Measurements from ENCODE around the gene SORL1-AS1.

SORL1-AS1 gene

GRCh38 chr11:121431820-121432526 lies 20.8 kb downstream of the SORL1-AS1 start (continued):
- TF ChIP-seq NFYB (IDR thresholded peaks at IDR 0.05; ENCODE audit: insufficient read depth, low read depth, low read length), result no peak
- TF ChIP-seq, protein P1, sequence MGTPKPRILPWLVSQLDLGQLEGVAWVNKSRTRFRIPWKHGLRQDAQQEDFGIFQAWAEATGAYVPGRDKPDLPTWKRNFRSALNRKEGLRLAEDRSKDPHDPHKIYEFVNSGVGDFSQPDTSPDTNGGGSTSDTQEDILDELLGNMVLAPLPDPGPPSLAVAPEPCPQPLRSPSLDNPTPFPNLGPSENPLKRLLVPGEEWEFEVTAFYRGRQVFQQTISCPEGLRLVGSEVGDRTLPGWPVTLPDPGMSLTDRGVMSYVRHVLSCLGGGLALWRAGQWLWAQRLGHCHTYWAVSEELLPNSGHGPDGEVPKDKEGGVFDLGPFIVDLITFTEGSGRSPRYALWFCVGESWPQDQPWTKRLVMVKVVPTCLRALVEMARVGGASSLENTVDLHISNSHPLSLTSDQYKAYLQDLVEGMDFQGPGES (IDR thresholded peaks at IDR 0.05), result no peak
- TF ChIP-seq, protein P2, sequence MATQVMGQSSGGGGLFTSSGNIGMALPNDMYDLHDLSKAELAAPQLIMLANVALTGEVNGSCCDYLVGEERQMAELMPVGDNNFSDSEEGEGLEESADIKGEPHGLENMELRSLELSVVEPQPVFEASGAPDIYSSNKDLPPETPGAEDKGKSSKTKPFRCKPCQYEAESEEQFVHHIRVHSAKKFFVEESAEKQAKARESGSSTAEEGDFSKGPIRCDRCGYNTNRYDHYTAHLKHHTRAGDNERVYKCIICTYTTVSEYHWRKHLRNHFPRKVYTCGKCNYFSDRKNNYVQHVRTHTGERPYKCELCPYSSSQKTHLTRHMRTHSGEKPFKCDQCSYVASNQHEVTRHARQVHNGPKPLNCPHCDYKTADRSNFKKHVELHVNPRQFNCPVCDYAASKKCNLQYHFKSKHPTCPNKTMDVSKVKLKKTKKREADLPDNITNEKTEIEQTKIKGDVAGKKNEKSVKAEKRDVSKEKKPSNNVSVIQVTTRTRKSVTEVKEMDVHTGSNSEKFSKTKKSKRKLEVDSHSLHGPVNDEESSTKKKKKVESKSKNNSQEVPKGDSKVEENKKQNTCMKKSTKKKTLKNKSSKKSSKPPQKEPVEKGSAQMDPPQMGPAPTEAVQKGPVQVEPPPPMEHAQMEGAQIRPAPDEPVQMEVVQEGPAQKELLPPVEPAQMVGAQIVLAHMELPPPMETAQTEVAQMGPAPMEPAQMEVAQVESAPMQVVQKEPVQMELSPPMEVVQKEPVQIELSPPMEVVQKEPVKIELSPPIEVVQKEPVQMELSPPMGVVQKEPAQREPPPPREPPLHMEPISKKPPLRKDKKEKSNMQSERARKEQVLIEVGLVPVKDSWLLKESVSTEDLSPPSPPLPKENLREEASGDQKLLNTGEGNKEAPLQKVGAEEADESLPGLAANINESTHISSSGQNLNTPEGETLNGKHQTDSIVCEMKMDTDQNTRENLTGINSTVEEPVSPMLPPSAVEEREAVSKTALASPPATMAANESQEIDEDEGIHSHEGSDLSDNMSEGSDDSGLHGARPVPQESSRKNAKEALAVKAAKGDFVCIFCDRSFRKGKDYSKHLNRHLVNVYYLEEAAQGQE (IDR thresholded peaks at IDR 0.05; ENCODE audit: low read depth, low read length), result no peak
- no peak for TF ChIP-seq STAT3 (IDR thresholded peaks at IDR 0.05; ENCODE audit: low read depth, low read length)
- TF ChIP-seq NFXL1 (IDR thresholded peaks at IDR 0.05; ENCODE audit: borderline replicate concordance), result no peak
- no peak for TF ChIP-seq CUX1 (IDR thresholded peaks at IDR 0.05; ENCODE audit: insufficient replicate concordance, low read depth, low read length)
- TF ChIP-seq, protein P3, sequence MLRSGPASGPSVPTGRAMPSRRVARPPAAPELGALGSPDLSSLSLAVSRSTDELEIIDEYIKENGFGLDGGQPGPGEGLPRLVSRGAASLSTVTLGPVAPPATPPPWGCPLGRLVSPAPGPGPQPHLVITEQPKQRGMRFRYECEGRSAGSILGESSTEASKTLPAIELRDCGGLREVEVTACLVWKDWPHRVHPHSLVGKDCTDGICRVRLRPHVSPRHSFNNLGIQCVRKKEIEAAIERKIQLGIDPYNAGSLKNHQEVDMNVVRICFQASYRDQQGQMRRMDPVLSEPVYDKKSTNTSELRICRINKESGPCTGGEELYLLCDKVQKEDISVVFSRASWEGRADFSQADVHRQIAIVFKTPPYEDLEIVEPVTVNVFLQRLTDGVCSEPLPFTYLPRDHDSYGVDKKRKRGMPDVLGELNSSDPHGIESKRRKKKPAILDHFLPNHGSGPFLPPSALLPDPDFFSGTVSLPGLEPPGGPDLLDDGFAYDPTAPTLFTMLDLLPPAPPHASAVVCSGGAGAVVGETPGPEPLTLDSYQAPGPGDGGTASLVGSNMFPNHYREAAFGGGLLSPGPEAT (IDR thresholded peaks at IDR 0.05; ENCODE audit: low read depth), result no peak
- TF ChIP-seq, protein P4, sequence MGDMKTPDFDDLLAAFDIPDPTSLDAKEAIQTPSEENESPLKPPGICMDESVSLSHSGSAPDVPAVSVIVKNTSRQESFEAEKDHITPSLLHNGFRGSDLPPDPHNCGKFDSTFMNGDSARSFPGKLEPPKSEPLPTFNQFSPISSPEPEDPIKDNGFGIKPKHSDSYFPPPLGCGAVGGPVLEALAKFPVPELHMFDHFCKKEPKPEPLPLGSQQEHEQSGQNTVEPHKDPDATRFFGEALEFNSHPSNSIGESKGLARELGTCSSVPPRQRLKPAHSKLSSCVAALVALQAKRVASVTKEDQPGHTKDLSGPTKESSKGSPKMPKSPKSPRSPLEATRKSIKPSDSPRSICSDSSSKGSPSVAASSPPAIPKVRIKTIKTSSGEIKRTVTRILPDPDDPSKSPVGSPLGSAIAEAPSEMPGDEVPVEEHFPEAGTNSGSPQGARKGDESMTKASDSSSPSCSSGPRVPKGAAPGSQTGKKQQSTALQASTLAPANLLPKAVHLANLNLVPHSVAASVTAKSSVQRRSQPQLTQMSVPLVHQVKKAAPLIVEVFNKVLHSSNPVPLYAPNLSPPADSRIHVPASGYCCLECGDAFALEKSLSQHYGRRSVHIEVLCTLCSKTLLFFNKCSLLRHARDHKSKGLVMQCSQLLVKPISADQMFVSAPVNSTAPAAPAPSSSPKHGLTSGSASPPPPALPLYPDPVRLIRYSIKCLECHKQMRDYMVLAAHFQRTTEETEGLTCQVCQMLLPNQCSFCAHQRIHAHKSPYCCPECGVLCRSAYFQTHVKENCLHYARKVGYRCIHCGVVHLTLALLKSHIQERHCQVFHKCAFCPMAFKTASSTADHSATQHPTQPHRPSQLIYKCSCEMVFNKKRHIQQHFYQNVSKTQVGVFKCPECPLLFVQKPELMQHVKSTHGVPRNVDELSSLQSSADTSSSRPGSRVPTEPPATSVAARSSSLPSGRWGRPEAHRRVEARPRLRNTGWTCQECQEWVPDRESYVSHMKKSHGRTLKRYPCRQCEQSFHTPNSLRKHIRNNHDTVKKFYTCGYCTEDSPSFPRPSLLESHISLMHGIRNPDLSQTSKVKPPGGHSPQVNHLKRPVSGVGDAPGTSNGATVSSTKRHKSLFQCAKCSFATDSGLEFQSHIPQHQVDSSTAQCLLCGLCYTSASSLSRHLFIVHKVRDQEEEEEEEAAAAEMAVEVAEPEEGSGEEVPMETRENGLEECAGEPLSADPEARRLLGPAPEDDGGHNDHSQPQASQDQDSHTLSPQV (IDR thresholded peaks at IDR 0.05), result no peak
- TF ChIP-seq PAX5 (IDR thresholded peaks at IDR 0.05; ENCODE audit: borderline replicate concordance, low read depth, low read length), result no peak
- TF ChIP-seq, protein P5, sequence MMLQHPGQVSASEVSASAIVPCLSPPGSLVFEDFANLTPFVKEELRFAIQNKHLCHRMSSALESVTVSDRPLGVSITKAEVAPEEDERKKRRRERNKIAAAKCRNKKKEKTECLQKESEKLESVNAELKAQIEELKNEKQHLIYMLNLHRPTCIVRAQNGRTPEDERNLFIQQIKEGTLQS (IDR thresholded peaks at IDR 0.05; ENCODE audit: borderline replicate concordance, extremely low read depth, low read depth, low read length), result no peak
- no peak for TF ChIP-seq SRF (IDR thresholded peaks at IDR 0.05; ENCODE audit: low read depth in 2 of 2, low read length in 2 of 2)
- no peak for TF ChIP-seq CHD2 (IDR thresholded peaks at IDR 0.05; ENCODE audit: borderline replicate concordance, low read depth, low read length)
